ENCODE results near the gene GRPEL2. TPM values are rescaled to one million over a fixed set of nuclear protein-coding genes. Genes with fewer than 3 reads are reported as not detected.
A peak's percentile ranks its signal among the peaks of the same experiment; 100 is the strongest.

GRPEL2 gene
- total RNA-seq, 1 experiment from 2014 or later: 48.9 TPM

DNA sequence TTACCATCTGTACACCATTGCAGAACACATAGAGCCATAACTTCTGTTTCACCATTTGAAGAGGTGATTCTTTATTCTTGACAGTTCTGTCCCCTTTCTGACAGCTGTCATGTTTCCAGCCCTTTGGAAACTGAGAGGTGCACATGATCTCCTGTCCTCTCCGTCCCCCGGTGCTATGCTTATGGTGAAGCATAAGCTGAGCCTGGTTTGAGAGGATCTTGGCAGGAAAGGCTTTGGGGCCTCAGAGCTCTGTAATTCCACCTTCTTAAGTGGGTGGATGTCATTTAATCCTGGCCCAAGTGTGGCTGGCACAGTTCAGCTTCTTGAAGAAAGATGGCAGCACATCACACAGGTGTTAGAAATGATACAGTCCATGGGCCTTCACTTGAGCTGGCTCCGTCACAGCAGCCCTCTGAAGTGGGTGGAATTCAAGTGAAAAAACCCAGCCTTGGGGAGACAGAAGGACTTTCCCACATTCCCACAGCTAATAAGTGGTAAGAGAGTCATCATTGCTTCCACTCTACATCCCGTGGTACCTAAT, 30.7 kb upstream of the GRPEL2 start:
- peak; percentile 42; the same call in 1 of the 2 replicates for ATAC-seq
- Histone ChIP-seq H3K9me2 (ENCODE audit: insufficient read depth) (no peaks in the 10 kb centered on the region), H2AFZ (ENCODE audit: low read depth, low read length, poor library complexity, severe bottlenecking) (no peak overlapping the region), H3K36me3 (ENCODE audit: control insufficient read depth in 1 of 2, insufficient read depth in 2 of 2, low read length in 2 of 2) (no peaks in the 10 kb centered on the region), H4K20me1 (ENCODE audit: insufficient read depth) (no peaks in the 10 kb centered on the region), H3K27ac (ENCODE audit: low read depth, low read length) (no peak overlapping the region), H3K79me2 (ENCODE audit: insufficient read depth, low read length) (no peaks in the 10 kb centered on the region), H3K4me1 (ENCODE audit: control insufficient read depth in 1 of 2, insufficient read depth in 2 of 2, low read length in 2 of 2) (peaks cover 0 to 5% of the 10 kb centered on the region in 2 experiments; a peak in 1 of 4 replicates), H3K4me3 (replicated peaks in 1 of 2; ENCODE audit: low read depth in 1 of 2, low read length in 2 of 2) (no peak overlapping the region), H3K9ac (ENCODE audit: low read length) (no peak overlapping the region), H3K4me2 (ENCODE audit: low read length) (no peak overlapping the region), H3K27me3 (ENCODE audit: insufficient read depth, low read length) (no peaks in the 10 kb centered on the region), H3K9me3 (ENCODE audit: control insufficient read depth in 1 of 2, insufficient read depth in 1 of 2, low read depth in 1 of 2, low read length in 2 of 2) (no peaks in the 10 kb centered on the region)
- no peak for DNase-seq (ENCODE audit: low read depth, low spot score)
- ChIA-PET POLR2A (no interaction called here), CTCF (interaction anchor here (1.0 to 1.6 kb wide), 5 partner anchors 11 to 250 kb away, joined by 3 to 6 read pairs (median 4); no protein-coding TSS in a partner anchor), RAD21 (ENCODE audit: low non-redundant PET in 1 of 2, low total read pairs in 2 of 2, uncharacterized antibody in 2 of 2, unreplicated experiment in 2 of 2) (interaction anchor here in 1 of 2 experiments (1.0 kb wide), 1 partner anchor 247 kb away, joined by 3 read pairs; no protein-coding TSS in a partner anchor)
- no TSS peak for BruUV-seq (replicated peaks)
- TF ChIP-seq, protein P1, sequence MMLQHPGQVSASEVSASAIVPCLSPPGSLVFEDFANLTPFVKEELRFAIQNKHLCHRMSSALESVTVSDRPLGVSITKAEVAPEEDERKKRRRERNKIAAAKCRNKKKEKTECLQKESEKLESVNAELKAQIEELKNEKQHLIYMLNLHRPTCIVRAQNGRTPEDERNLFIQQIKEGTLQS (IDR thresholded peaks at IDR 0.05): no peak
- TF ChIP-seq, protein P2, sequence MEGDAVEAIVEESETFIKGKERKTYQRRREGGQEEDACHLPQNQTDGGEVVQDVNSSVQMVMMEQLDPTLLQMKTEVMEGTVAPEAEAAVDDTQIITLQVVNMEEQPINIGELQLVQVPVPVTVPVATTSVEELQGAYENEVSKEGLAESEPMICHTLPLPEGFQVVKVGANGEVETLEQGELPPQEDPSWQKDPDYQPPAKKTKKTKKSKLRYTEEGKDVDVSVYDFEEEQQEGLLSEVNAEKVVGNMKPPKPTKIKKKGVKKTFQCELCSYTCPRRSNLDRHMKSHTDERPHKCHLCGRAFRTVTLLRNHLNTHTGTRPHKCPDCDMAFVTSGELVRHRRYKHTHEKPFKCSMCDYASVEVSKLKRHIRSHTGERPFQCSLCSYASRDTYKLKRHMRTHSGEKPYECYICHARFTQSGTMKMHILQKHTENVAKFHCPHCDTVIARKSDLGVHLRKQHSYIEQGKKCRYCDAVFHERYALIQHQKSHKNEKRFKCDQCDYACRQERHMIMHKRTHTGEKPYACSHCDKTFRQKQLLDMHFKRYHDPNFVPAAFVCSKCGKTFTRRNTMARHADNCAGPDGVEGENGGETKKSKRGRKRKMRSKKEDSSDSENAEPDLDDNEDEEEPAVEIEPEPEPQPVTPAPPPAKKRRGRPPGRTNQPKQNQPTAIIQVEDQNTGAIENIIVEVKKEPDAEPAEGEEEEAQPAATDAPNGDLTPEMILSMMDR (IDR thresholded peaks at IDR 0.05 in 2 of 3, conservative IDR thresholded peaks at IDR 0.05 in 1 of 3; ENCODE audit: borderline replicate concordance in 1 of 3, insufficient read depth in 1 of 3, low read depth in 2 of 3, low read length in 2 of 3): peak in 2 of 3 experiments; percentile 18 to 31; a peak in 2 of 6 replicates
- TF ChIP-seq EZH2phosphoT487 (IDR thresholded peaks at IDR 0.05; ENCODE audit: borderline replicate concordance) (no peak), YY1 (IDR thresholded peaks at IDR 0.05; ENCODE audit: extremely low read depth, insufficient replicate concordance, low read depth, low read length) (no peak)
- intact Hi-C loops (cut with micrococcal nuclease): no loop called here

DNA sequence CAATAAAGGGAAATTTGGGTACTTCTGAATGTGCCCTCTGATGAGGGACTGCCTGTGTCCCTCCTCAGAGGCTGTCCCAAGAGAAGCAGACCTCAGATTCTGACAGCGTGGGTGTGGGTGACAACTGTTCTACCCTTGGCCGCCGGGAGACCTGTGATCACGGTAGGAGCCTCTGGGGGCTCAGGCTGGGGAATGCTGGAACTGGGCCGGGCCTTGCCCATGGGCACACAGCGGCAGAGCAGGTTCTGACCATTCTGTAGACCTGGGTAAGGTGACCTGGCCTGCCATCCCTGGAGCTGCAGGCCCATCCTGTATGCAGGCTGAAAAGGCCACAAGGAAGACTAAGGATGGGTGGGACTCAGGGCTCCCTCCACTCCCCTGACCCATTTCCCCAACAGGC, 29.5 kb upstream of the GRPEL2 start:
- ChIA-PET POLR2A (no interaction called here), CTCF (interaction anchor here (1.0 to 1.6 kb wide), 2 partner anchors 47 to 52 kb away, joined by 3 to 6 read pairs; no protein-coding TSS in a partner anchor)
- TF ChIP-seq YY1 (IDR thresholded peaks at IDR 0.05; ENCODE audit: extremely low read depth, insufficient replicate concordance, low read depth, low read length) (no peak), ELF1 (IDR thresholded peaks at IDR 0.05; ENCODE audit: borderline replicate concordance, low read depth) (no peak), SRF (IDR thresholded peaks at IDR 0.05; ENCODE audit: low read depth) (no peak), EZH2 (IDR thresholded peaks at IDR 0.05) (no peak), FOSL1 (IDR thresholded peaks at IDR 0.05; ENCODE audit: low read depth) (no peak), CEBPB (IDR thresholded peaks at IDR 0.05; ENCODE audit: low read depth) (no peak), ZFX (IDR thresholded peaks at IDR 0.05) (no peak), RAD21 (IDR thresholded peaks at IDR 0.05; ENCODE audit: low read depth) (no peak), POLR2AphosphoS5 (IDR thresholded peaks at IDR 0.05; ENCODE audit: low read depth, low read length) (no peak), SIN3A (IDR thresholded peaks at IDR 0.05; ENCODE audit: low read depth) (no peak)
- TF ChIP-seq, protein P2 (IDR thresholded peaks at IDR 0.05 in 2 of 3, conservative IDR thresholded peaks at IDR 0.05 in 1 of 3; ENCODE audit: borderline replicate concordance in 1 of 3, insufficient read depth in 1 of 3, low read depth in 2 of 3, low read length in 2 of 3): no peak

More for the DNA sequence above, 29.5 kb upstream of the GRPEL2 start:
- Histone ChIP-seq H4K20me1 (ENCODE audit: insufficient read depth) (no peaks in the 10 kb centered on the region), H3K4me2 (ENCODE audit: low read length) (no peak overlapping the region), H3K27me3 (ENCODE audit: insufficient read depth, low read length) (no peaks in the 10 kb centered on the region), H3K36me3 (ENCODE audit: control insufficient read depth in 1 of 2, insufficient read depth in 2 of 2, low read length in 2 of 2) (no peaks in the 10 kb centered on the region), H2AFZ (ENCODE audit: low read depth, low read length, poor library complexity, severe bottlenecking) (no peak overlapping the region), H3K27ac (ENCODE audit: low read depth, low read length) (no peak overlapping the region), H3K9me3 (ENCODE audit: control insufficient read depth in 1 of 2, insufficient read depth in 1 of 2, low read depth in 1 of 2, low read length in 2 of 2) (no peaks in the 10 kb centered on the region), H3K4me3 (replicated peaks in 1 of 2; ENCODE audit: low read depth in 1 of 2, low read length in 2 of 2) (no peak overlapping the region), H3K9ac (ENCODE audit: low read length) (no peak overlapping the region), H3K9me2 (ENCODE audit: insufficient read depth) (no peaks in the 10 kb centered on the region), H3K79me2 (ENCODE audit: insufficient read depth, low read length) (no peaks in the 10 kb centered on the region), H3K4me1 (ENCODE audit: control insufficient read depth in 1 of 2, insufficient read depth in 2 of 2, low read length in 2 of 2) (peaks cover 5 to 15% of the 10 kb centered on the region in 2 experiments)
- DNase-seq (ENCODE audit: low read depth, low spot score) (no peak), ATAC-seq (no peak)
- BruUV-seq (replicated peaks): no TSS peak
- RAD21 ChIA-PET (ENCODE audit: low non-redundant PET in 1 of 2, low total read pairs in 2 of 2, uncharacterized antibody in 2 of 2, unreplicated experiment in 2 of 2): no interaction called here
- intact Hi-C loops (cut with micrococcal nuclease): loop anchor here (2.0 kb wide), 1 partner anchor 249 kb away; no protein-coding TSS in a partner anchor
